HG02571 (cell line): ENCODE results near the gene STUB1.
"Not testable (repeated sequence)": the region's sequence is repeated elsewhere in the genome, so short reads cannot be mapped to it uniquely, and the experiment has no call there.

ENCODE experiments used
- ATAC-seq: cut with Tn5 transposase; IDR thresholded peaks from one replicate; pipeline ENCODE4 v1.9.1; 2021; ENCODE audit warnings: mild to moderate bottlenecking, moderate library complexity; ENCODE audit not compliant: unreplicated experiment

The STUB1 gene

DNA sequence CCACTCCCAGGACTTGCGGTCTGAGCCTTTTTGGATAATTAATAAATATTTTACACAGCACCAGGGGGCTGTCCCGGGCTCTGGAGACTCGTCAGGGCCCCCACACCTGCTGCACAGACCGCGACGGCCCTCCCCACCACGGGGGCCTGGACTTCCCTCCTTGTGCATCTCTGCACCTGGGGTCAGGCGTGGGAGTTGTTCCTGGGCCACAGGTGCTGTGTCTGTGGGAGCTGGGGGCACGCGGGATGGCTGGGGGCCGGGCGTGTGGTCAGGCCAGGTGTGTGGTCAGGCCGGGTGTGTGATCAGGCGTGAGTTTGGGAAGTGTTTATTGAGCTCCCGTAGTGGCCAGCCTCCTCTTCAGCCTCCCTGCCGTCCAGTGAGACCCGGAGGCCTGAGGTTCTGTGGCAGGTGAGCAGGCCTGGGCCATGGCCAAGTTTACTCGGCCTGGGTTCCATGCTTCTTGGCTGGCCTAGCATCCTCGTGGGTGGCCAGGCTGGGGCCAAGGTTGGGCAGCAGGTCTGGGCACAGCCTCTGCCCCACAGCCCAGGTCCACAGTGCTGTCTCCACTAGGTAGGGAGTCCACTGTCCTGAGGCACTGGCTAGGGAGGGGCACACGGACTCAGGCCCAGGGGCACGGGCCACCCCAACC, 1.9 kb upstream of the STUB1 start:
- ATAC-seq, result no peak

GRCh38 chr16:678858-679813, 1.1 kb upstream of the STUB1 start:
- ATAC-seq, result no peak

DNA sequence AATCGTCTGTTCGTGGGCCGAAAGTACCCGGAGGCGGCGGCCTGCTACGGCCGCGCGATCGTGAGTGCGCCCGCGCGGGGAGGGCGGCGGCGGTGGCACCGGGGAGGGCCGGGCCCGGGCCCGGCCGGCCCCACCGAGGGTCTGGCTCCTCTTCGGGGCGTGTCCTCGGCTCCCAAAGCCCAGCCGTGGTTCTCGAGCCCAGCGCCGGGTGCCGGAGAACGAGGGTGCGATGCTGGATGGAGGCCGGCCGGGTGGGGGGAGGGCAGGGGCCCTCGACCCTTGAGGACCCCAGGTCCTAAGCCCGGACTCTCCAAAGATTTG, 375 bp downstream of the STUB1 start:
- no peak for ATAC-seq

GRCh38 chr16:680967-681745, 946 bp downstream of the STUB1 start:
- ATAC-seq, result no peak

GRCh38 chr16:681746-682427, 1.7 kb downstream of the STUB1 start:
- no peak for ATAC-seq

GRCh38 chr16:682493-683395, 2.5 kb downstream of the STUB1 start:
- no peak for ATAC-seq

- ATAC-seq, result peak; percentile 3
Observed at GRCh38 chr16:683396-684070, 3.3 kb downstream of the STUB1 start.

- peak; percentile 52 for ATAC-seq
Observed at GRCh38 chr16:684071-684794, 4.0 kb downstream of the STUB1 start, which contains the start of gene JMJD8. TSS of gene JMJD8 (minus strand) at chr16:684334. CDS start at chr16:684319, 15 bp downstream.

GRCh38 chr16:684961-685696, 4.9 kb downstream of the STUB1 start:
- no peak for ATAC-seq

GRCh38 chr16:685967-686366, 5.8 kb downstream of the STUB1 start:
- ATAC-seq, result no peak

GRCh38 chr16:686459-687260, 6.5 kb downstream of the STUB1 start:
- ATAC-seq, result no peak

GRCh38 chr16:687499-687898, 7.3 kb downstream of the STUB1 start:
- ATAC-seq, result no peak

DNA sequence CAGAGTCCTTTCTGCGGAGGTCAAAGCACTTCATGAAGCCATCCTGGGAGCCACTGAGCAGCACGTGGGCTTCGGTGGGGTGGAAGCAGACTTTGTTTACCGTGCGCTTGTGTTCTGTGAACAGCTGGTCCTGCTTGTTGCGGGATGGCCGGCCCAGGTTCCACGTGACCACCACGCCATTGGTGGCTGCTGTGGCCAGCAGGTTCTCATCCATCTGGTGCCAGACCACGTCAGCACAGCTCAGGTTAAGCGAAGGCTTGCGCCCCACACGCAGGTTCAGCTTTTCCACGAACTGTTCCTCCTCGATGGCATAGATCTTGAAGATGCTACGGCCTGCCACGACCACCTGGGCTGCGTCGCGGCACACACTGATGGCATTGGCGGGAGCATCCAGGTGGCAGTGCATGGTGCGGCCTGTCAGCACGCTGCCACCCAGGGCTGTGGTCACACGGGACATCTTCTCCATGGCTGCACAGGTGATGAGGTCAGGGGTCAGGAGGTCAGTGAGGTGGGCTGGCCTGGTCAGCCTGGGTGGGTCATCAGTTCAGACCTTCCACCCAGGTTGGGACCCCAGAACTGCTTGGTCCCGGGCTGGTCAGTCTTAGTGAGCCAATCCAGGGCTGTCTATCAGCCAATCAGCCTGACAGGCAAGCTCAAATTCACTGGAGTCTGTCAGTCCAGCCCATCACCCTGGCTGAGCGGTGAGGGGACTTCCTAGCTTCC, 9.1 kb downstream of the STUB1 start:
- ATAC-seq, result no peak

DNA sequence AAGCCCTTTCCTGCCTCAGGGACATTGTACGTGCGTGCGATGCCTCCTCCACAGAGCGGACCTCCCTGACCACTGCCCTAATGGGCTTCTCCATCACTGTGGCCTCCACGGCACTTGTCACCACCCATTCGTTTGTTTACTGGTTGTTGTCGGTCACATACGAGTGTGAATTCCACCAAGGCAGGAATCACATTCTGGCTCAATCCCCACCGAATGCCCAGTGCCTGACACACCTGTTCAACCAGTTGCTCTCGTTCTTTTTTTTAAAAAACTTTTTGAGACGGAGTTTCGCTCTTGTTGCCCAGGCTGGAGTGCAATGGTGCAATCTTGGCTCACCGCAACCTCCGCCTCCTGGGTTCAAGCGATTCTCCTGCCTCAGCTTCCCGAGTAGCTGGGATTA, 11.0 kb downstream of the STUB1 start:
- ATAC-seq, result not testable (repeated sequence)

DNA sequence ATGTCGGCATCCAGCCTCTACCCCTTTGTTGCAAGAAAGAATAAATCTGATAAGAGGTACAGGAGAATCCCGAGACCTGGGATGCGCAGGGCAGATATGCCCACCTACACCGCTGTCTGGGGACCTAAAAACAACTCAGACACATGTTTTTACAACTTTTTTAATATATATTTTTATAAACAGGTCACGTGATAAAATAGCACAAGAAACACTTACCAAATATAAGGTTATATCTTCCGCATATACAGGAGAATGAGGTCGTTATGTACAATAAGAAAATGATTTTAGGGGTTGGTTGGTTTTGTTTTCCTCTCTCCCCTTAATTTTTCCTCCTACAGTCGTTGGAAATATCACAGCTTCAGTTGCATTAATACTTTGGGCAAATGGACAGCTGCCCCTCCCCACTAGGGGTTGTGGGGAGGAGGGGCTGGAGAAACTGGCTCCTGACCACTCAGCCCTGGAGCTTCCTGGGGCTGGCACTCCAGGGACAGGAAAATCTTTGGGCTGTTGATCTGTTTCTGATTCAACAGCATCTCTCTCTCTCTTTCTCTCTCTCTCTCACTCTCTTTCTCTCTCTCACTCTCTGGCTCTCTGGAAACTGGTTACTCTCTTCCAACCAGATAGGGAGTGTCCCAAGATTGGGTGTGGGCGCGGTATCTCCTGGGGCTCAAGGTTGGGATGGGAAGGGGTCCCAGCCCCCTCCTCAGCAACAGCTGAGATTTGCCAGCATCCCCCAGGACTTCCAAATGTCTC, 12.3 kb downstream of the STUB1 start:
- no peak for ATAC-seq

DNA sequence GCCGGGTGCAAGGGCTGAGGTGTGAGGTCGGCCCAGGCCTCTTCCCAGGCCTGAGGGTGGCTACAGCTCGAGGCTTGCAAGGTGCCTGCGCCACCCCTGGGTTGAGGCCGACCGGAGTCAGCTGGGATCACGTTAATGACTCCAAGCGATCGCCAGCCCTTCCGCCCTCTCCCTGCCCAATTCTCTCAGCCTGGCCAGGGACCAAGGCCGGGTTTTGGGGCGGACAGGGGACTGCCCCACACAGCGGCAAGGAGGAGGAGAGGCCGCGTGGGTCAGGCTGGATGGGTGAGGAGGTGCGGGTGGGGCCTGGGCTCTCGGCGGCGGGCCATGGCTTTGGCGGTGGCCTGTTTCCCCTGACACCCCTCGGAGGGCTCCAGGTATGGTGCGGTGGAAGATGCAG, 13.2 kb downstream of the STUB1 start:
- no peak for ATAC-seq
